ENCODE data around the gene FLAD1. TPM values are rescaled to one million over a fixed set of nuclear protein-coding genes. Genes with fewer than 3 reads are reported as not detected.

Gene FLAD1
- total RNA-seq, 2 donors from 2014 or later = 31.5 to 35.3 TPM

GRCh38 chr1:154945160-154945961 lies 37.8 kb upstream of the FLAD1 start:
- no peak for TF ChIP-seq POLR2AphosphoS5 (IDR thresholded peaks at IDR 0.05)
- no peak for TF ChIP-seq POLR2A (IDR thresholded peaks at IDR 0.05)
- no peak for TF ChIP-seq CTCF (IDR thresholded peaks at IDR 0.05)
- H3K27me3 ChIP-seq (replicated peaks; ENCODE audit: insufficient read depth) = no peaks in the 10 kb centered on the region
- H3K4me3 ChIP-seq = no peak overlapping the region
- H3K36me3 ChIP-seq = no peaks in the 10 kb centered on the region
- 86% methylated on average over 15 of the region's 15 CpGs for WGBS
- no peaks in the 10 kb centered on the region for H3K9me3 ChIP-seq
- DNase-seq (ENCODE audit: low spot score) = no peak
- intact Hi-C loops (cut with DNase I) = no loop called here
- H3K27ac ChIP-seq = no peak overlapping the region
- H3K4me1 ChIP-seq (replicated peaks) = peaks cover 8% of the 10 kb centered on the region

GRCh38 chr1:154945962-154946850 lies 36.9 kb upstream of the FLAD1 start:
- no peaks in the 10 kb centered on the region for H3K36me3 ChIP-seq
- 86% methylated on average over 17 of the region's 17 CpGs for WGBS
- intact Hi-C loops (cut with DNase I) = no loop called here

GRCh38 chr1:154948079-154948478 lies 35.1 kb upstream of the FLAD1 start:
- Histone ChIP-seq H3K27me3 (replicated peaks; ENCODE audit: insufficient read depth) (no peaks in the 10 kb centered on the region), H3K4me1 (replicated peaks) (no peaks in the 10 kb centered on the region), H3K4me3 (no peak overlapping the region), H3K27ac (no peak overlapping the region), H3K9me3 (no peaks in the 10 kb centered on the region), H3K36me3 (no peaks in the 10 kb centered on the region)
- intact Hi-C loops (cut with DNase I) = no loop called here
- no peak for TF ChIP-seq POLR2AphosphoS5 (IDR thresholded peaks at IDR 0.05)
- no peak for TF ChIP-seq CTCF (IDR thresholded peaks at IDR 0.05)
- no peak for TF ChIP-seq POLR2A (IDR thresholded peaks at IDR 0.05)
- 93% methylated on average over 11 of the region's 11 CpGs for WGBS
- DNase-seq (ENCODE audit: low spot score) = no peak

More at GRCh38 chr1:154945962-154946850, 36.9 kb upstream of the FLAD1 start:
- TF ChIP-seq CTCF (IDR thresholded peaks at IDR 0.05) (no peak), POLR2AphosphoS5 (IDR thresholded peaks at IDR 0.05) (no peak), POLR2A (IDR thresholded peaks at IDR 0.05) (no peak)
- Histone ChIP-seq H3K27me3 (replicated peaks; ENCODE audit: insufficient read depth) (no peaks in the 10 kb centered on the region), H3K4me1 (replicated peaks) (peaks cover 5% of the 10 kb centered on the region), H3K27ac (no peak overlapping the region), H3K9me3 (no peaks in the 10 kb centered on the region), H3K4me3 (no peak overlapping the region)
- no peak for DNase-seq (ENCODE audit: low spot score)

GRCh38 chr1:154951901-154952657 lies 31.1 kb upstream of the FLAD1 start:
- H3K9me3 ChIP-seq = no peaks in the 10 kb centered on the region

More at GRCh38 chr1:154951901-154952657, 31.1 kb upstream of the FLAD1 start:
- Histone ChIP-seq H3K27me3 (replicated peaks; ENCODE audit: insufficient read depth) (no peaks in the 10 kb centered on the region), H3K4me1 (replicated peaks) (peaks cover 16% of the 10 kb centered on the region), H3K27ac (no peak overlapping the region), H3K4me3 (no peak overlapping the region), H3K36me3 (no peaks in the 10 kb centered on the region)
- intact Hi-C loops (cut with DNase I) = no loop called here
- DNase-seq (ENCODE audit: low spot score) = no peak
- TF ChIP-seq POLR2A (IDR thresholded peaks at IDR 0.05) (no peak), POLR2AphosphoS5 (IDR thresholded peaks at IDR 0.05) (no peak), CTCF (IDR thresholded peaks at IDR 0.05) (no peak)
- WGBS = 71% methylated on average over 15 of the region's 15 CpGs
